ENCODE results near the gene RAB27A. TPM values are rescaled to one million over a fixed set of nuclear protein-coding genes. Genes with fewer than 3 reads are reported as not detected.
A peak's percentile ranks its signal among the peaks of the same experiment; 100 is the strongest.
"Not testable (repeated sequence)": the region's sequence is repeated elsewhere in the genome, so short reads cannot be mapped to it uniquely, and the experiment has no call there.

Gene RAB27A
- total RNA-seq, 1 experiment from 2014 or later, result 28.9 TPM

DNA sequence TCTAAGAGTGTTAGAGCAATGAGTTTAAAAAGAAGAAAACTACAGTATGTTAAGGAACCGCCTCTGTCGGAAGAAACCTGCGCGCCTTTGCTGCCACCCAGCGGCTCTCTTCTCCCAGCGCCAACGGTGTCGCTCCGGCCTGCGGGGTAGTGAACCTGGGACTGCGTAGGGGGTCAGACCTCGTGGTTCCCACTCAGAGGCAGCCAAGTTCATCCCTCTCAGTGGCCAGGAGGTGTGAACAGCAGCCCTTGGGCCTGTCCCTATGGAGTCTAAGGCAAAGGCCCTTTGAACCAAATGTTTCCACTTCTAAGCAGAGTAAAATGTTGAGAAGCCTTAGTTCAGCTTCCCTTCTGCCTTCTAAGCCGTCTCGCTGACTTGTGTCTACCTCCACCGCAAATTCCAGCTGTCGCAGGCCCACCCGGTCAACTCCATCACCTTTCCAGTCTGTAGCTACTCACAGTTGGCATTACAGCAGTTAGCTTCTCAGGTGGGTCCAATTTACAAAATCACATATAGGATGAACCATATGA, 980 bp upstream of the RAB27A start:
- CTCF ChIA-PET, result interaction anchor here (0.6 to 1.4 kb wide), 4 partner anchors 28 to 145 kb away, joined by 3 to 6 read pairs (median 5); no protein-coding TSS in a partner anchor
- Mint-ChIP-seq H3K27me3 (ENCODE audit: unreplicated experiment) (no peaks in the 10 kb centered on the region), H3K4me1 (ENCODE audit: low read depth, unreplicated experiment) (no peaks in the 10 kb centered on the region), H3K36me3 (ENCODE audit: insufficient read depth, unreplicated experiment) (peaks cover 21% of the 10 kb centered on the region), H3K9me3 (ENCODE audit: low read depth, unreplicated experiment) (no peaks in the 10 kb centered on the region), H3K27ac (ENCODE audit: unreplicated experiment) (peak overlapping the region; percentile 52), H3K4me3 (ENCODE audit: low read depth, unreplicated experiment) (peak overlapping the region; percentile 80)
- intact Hi-C loops (cut with micrococcal nuclease; ENCODE audit: unreplicated experiment), result loop anchor here (1.0 kb wide), 2 partner anchors 69 to 73 kb away; no protein-coding TSS in a partner anchor
- BruUV-seq (replicated peaks), result no TSS peak
- peak; percentile 89 for DNase-seq
- TF ChIP-seq, protein P1, sequence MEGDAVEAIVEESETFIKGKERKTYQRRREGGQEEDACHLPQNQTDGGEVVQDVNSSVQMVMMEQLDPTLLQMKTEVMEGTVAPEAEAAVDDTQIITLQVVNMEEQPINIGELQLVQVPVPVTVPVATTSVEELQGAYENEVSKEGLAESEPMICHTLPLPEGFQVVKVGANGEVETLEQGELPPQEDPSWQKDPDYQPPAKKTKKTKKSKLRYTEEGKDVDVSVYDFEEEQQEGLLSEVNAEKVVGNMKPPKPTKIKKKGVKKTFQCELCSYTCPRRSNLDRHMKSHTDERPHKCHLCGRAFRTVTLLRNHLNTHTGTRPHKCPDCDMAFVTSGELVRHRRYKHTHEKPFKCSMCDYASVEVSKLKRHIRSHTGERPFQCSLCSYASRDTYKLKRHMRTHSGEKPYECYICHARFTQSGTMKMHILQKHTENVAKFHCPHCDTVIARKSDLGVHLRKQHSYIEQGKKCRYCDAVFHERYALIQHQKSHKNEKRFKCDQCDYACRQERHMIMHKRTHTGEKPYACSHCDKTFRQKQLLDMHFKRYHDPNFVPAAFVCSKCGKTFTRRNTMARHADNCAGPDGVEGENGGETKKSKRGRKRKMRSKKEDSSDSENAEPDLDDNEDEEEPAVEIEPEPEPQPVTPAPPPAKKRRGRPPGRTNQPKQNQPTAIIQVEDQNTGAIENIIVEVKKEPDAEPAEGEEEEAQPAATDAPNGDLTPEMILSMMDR (IDR thresholded peaks at IDR 0.05; ENCODE audit: unreplicated experiment), result peak; percentile 84

DNA sequence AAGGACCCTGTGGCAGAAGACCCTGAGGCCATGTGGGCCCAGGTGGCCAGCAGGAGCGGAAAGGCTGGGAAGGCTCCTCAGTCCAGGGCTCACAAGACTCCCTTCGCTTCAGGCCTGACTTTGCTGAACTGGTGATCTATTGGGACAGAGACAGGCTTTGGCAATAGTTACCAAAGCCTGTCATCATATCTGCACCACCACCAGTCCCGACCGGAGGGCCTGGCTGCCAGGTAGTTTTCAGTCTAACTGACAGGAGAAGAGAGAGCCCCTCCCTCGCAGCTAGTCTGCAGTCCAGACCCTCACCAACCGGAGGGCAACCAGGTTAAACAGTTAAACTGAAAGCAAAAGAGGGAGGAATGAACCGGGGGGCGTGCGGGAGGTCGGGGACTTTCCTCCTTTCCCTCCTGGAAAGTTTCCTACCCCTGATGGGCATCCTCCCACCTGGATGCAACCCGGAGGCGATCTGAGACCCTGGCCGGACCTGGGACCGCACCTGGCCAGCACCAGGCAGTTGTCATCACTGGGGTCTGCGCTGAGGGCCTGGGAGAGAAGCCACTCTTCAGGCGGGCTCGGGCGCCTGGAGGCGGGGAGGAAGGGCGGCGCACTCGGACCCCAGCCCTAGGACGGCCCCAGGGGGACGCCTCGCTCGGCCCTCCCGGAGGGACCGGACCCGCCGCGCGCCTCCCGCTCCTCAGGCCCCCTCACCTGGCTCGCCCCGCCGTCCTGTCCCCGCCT, 435 bp downstream of the RAB27A start:
- intact Hi-C loops (cut with micrococcal nuclease; ENCODE audit: unreplicated experiment), result loop anchor here (10.0 kb wide), 1 partner anchor 1324 kb away; no protein-coding TSS in a partner anchor
- no TSS peak for BruUV-seq (replicated peaks)
- H3K36me3 Mint-ChIP-seq (ENCODE audit: insufficient read depth, unreplicated experiment), result peaks cover 21% of the 10 kb centered on the region
- CTCF ChIA-PET, result no interaction called here
- H3K27me3 Mint-ChIP-seq (ENCODE audit: unreplicated experiment), result no peaks in the 10 kb centered on the region
- no peaks in the 10 kb centered on the region for H3K4me1 Mint-ChIP-seq (ENCODE audit: low read depth, unreplicated experiment)
- H3K27ac Mint-ChIP-seq (ENCODE audit: unreplicated experiment), result peak overlapping the region; percentile 80
- TF ChIP-seq, protein P1 (IDR thresholded peaks at IDR 0.05; ENCODE audit: unreplicated experiment), result no peak
- H3K9me3 Mint-ChIP-seq (ENCODE audit: low read depth, unreplicated experiment), result no peaks in the 10 kb centered on the region
- peak overlapping the region; percentile 80 for H3K4me3 Mint-ChIP-seq (ENCODE audit: low read depth, unreplicated experiment)
- peak; percentile 28 for DNase-seq

DNA sequence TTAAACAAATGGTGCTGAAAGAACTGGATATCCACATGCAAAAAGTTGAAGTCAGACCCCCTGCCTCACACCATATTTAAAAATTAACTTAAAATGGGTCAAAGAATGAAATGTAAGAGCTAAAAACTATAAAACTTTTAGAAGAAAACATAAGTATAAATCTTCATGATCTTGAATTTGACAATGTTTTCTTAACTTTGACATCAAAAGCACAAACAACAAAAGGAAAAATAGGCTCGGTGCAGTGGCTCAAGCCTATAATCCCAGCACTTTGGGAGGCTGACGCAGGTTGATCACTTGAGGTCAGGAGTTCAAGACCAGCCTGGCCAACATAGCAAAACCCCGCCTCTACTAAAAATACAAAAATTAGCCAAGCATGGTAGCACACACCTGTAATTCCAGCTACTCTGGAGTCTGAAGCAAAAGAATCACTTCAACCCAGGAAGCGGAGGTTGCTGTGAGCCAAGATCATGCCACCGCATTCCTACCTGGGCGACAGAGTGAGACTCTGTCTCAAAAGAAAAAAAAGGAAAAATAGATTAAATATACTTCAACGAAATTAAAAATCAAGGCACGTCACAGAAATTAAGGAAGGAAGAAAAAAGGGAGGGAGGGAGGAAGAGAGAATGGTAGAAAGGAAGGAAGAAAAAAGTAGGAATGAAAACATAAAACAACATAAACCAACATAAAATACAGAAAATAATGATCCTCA, 1.5 kb downstream of the RAB27A start:
- Mint-ChIP-seq H3K4me3 (ENCODE audit: low read depth, unreplicated experiment) (peak overlapping the region; percentile 80), H3K27me3 (ENCODE audit: unreplicated experiment) (no peaks in the 10 kb centered on the region), H3K9me3 (ENCODE audit: low read depth, unreplicated experiment) (no peaks in the 10 kb centered on the region), H3K27ac (ENCODE audit: unreplicated experiment) (no peak overlapping the region), H3K4me1 (ENCODE audit: low read depth, unreplicated experiment) (peaks cover 4% of the 10 kb centered on the region), H3K36me3 (ENCODE audit: insufficient read depth, unreplicated experiment) (peaks cover 21% of the 10 kb centered on the region)
- intact Hi-C loops (cut with micrococcal nuclease; ENCODE audit: unreplicated experiment), result loop anchor here (10.0 kb wide), 1 partner anchor 1323 kb away; no protein-coding TSS in a partner anchor
- no peak for DNase-seq
- BruUV-seq (replicated peaks), result no TSS peak
- TF ChIP-seq, protein P1 (IDR thresholded peaks at IDR 0.05; ENCODE audit: unreplicated experiment), result no peak
- CTCF ChIA-PET, result no interaction called here

DNA sequence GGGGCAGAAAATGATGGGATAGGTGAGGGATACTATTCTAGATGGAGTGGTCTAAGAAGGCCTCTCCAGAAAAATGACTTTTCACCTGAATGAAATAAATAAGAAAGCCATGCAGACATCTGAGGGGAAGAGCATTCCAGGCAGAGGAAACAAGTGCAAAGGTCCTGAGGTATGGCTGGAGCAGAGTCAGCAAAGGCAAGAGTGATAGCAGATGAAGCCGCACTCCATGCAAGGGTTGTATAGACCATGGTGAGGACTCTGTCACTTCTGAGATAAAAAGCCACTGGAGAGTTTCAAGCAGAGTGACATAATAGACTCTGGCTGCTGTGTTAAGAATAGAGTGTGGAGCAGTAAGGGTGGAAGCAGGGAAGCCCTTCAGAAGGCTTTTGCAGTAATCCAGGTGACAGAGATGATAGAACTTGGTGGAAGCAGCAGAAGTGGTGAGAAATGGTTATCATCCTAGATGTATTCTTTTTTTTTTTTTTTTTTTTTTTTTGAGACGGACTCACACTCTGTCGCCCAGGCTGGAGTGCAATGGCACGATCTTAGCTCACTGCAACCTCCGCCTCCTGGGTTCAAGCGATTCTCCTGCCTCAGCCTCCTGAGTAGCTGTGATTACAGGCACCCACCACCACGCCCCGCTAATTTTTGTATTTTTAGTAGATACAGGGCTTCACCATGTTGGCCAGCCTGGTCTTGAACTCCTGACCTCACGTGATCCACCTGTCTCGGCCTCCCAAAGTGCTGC, 3.0 kb downstream of the RAB27A start:
- H3K9me3 Mint-ChIP-seq (ENCODE audit: low read depth, unreplicated experiment); H3K4me3 Mint-ChIP-seq (ENCODE audit: low read depth, unreplicated experiment); DNase-seq; H3K27ac Mint-ChIP-seq (ENCODE audit: unreplicated experiment); CTCF ChIA-PET; BruUV-seq (replicated peaks); H3K27me3 Mint-ChIP-seq (ENCODE audit: unreplicated experiment): not testable (repeated sequence)
- peaks cover 19% of the 10 kb centered on the region for H3K4me1 Mint-ChIP-seq (ENCODE audit: low read depth, unreplicated experiment)
- H3K36me3 Mint-ChIP-seq (ENCODE audit: insufficient read depth, unreplicated experiment), result peaks cover 21% of the 10 kb centered on the region
- intact Hi-C loops (cut with micrococcal nuclease; ENCODE audit: unreplicated experiment), result loop anchor here (10.0 kb wide), 1 partner anchor 1322 kb away; no protein-coding TSS in a partner anchor
